Neural progenitor cell (in vitro differentiated cells): ENCODE measurements around the gene MEIS1.

Source experiments
- CTCF ChIP-seq: fragments of 200-600 bp; sonication (generic); IDR thresholded peaks from 2 replicates; pipeline ENCODE4 v1.5.1; 2017; ENCODE audit warnings: antibody characterized with exemption, mild to moderate bottlenecking
- EZH2 ChIP-seq: fragments of 200-600 bp; sonication (generic); IDR thresholded peaks from 2 replicates; pipeline ENCODE4 v1.6.1; 2017; ENCODE audit warnings: antibody characterized with exemption, mild to moderate bottlenecking, moderate library complexity

GRCh38 chr2:66507673-66508201 lies 72.8 kb downstream of the MEIS1 start:
- no peak for TF ChIP-seq CTCF
- TF ChIP-seq EZH2 = no peak
